ENCODE measurements around the gene PIEZO1. TPM values are rescaled to one million over a fixed set of nuclear protein-coding genes. Genes with fewer than 3 reads are reported as not detected.
A peak's percentile ranks its signal among the peaks of the same experiment; 100 is the strongest.

PIEZO1 gene
- total and polyA plus RNA-seq, 9 of the 15 experiments (the other 6 are each of a cell fraction or from before 2014, with no cell fraction given) = 3.6 to 432 (median 131) TPM

- peak; percentile 90 for TF ChIP-seq EGR1 (conservative IDR thresholded peaks at IDR 0.05)
- TF ChIP-seq ZNF507 (tag; conservative IDR thresholded peaks at IDR 0.05) = no peak
- TF ChIP-seq, protein P1, sequence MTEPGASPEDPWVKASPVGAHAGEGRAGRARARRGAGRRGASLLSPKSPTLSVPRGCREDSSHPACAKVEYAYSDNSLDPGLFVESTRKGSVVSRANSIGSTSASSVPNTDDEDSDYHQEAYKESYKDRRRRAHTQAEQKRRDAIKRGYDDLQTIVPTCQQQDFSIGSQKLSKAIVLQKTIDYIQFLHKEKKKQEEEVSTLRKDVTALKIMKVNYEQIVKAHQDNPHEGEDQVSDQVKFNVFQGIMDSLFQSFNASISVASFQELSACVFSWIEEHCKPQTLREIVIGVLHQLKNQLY (CRISPR knock-in tag; conservative IDR thresholded peaks at IDR 0.05) = no peak
- TF ChIP-seq SUPT5H (IDR thresholded peaks at IDR 0.05) = peak; percentile 35; the same call in 1 of the 2 replicates
- TF ChIP-seq THRAP3 (IDR thresholded peaks at IDR 0.05; ENCODE audit: borderline replicate concordance) = no peak
- TF ChIP-seq MAX (CRISPR knock-in tag; IDR thresholded peaks at IDR 0.05) = peak; percentile 18; the same call in 1 of the 2 replicates
Observed at GRCh38 chr16:88713568-88714419, 71.2 kb downstream of the PIEZO1 start (continued).

DNA sequence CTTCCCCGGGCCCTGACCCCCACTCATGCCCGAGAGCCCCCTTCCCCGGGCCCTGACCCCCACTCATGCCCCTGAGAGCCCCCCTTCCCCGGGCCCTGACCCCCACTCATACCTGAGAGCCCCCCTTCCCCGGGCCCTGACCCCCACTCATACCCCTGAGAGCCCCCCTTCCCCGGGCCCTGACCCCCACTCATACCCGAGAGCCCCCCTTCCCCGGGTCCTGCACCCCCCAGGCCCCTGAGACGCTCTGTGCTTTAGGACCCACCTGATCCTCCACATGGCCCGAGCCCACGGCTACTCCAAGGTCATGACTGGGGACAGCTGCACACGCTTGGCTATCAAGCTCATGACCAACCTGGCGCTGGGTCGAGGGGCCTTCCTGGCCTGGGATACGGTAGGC is 72.0 kb downstream of the PIEZO1 start:
- no peak overlapping the region for H3K27ac ChIP-seq (ENCODE audit: extremely low read depth, low read depth, low read length)
- no TSS peak for BruUV-seq (replicated peaks)
- H3K4me1 ChIP-seq (replicated peaks in 1 of 2; ENCODE audit: control insufficient read depth in 2 of 2, insufficient read depth in 2 of 2, low read length in 2 of 2) = peaks cover 0 to 69% of the 10 kb centered on the region in 2 experiments; a peak in 2 of 5 replicates
- 0 out of 4 replicates have a peak overlapping the region, but pooled peaks of 1 of the 2 experiments have one; percentile 12 for H3K9ac ChIP-seq (ENCODE audit: insufficient read depth in 1 of 2, low read depth in 2 of 2, low read length in 2 of 2)
- no peak for FAIRE-seq
- ATAC-seq = no peak
- H4K20me1 ChIP-seq (replicated peaks; ENCODE audit: control insufficient read depth, insufficient read depth, low read length) = peaks cover 17% of the 10 kb centered on the region; the same call in 1 of the 2 replicates
- H3K36me3 ChIP-seq (ENCODE audit: control insufficient read depth, insufficient read depth, low read length) = peaks cover 94% of the 10 kb centered on the region
- peaks cover 28% of the 10 kb centered on the region for H3K79me2 ChIP-seq (ENCODE audit: control insufficient read depth, insufficient read depth, low read length)
- ChIA-PET CTCF (ENCODE audit: low intra/inter-chr PET ratio) (interaction anchor here (0.7 kb wide), 1 partner anchor 95 kb away, joined by 3 read pairs; no protein-coding TSS in a partner anchor), POLR2A (interaction anchor here (0.5 to 0.9 kb wide), 2 partner anchors 17 to 53 kb away, joined by 3 read pairs; no protein-coding TSS in a partner anchor)
- intact Hi-C loops (cut with micrococcal nuclease) = no loop called here
- no peak overlapping the region for H2AFZ ChIP-seq (ENCODE audit: low read depth, low read length)
- H3K27me3 ChIP-seq (ENCODE audit: control insufficient read depth in 2 of 2, insufficient read depth in 2 of 2, low read length in 2 of 2) = no peaks in the 10 kb centered on the region; a peak in 1 of 5 replicates
- H3K4me2 ChIP-seq (ENCODE audit: insufficient read depth, low read length) = no peak overlapping the region
- H3K4me3 ChIP-seq = no peak overlapping the region
- WGBS (ENCODE audit: insufficient coverage, low coverage, missing lambda C conversion rate) = 91% methylated on average over 4 of the region's 15 CpGs
- H3K9me1 ChIP-seq (ENCODE audit: control insufficient read depth, insufficient read depth, low read length) = peaks cover 3% of the 10 kb centered on the region
- DNase-seq (ENCODE audit: extremely low read depth in 1 of 4, low spot score in 3 of 4) = no peak
- in situ Hi-C loops (cut with MboI) = no loop called here
- H3K9me3 ChIP-seq (replicated peaks; ENCODE audit: control insufficient read depth, insufficient read depth, low read depth, low read length) = 0 out of 2 replicates have a peak, but pooled peaks cover 2% of the 10 kb centered on the region
- TF ChIP-seq PCBP1 (IDR thresholded peaks at IDR 0.05; ENCODE audit: low read depth, low read length, poor library complexity, severe bottlenecking) (peak; percentile 11), ERF (CRISPR knock-in tag; IDR thresholded peaks at IDR 0.05) (no peak), ETV6 (IDR thresholded peaks at IDR 0.05; ENCODE audit: borderline replicate concordance in 1 of 2, low read depth in 2 of 2, low read length in 1 of 2) (no peak), ETV6 (CRISPR knock-in tag; IDR thresholded peaks at IDR 0.05; ENCODE audit: borderline replicate concordance) (no peak), MCM3 (IDR thresholded peaks at IDR 0.05) (no peak), FOS (IDR thresholded peaks at IDR 0.05; ENCODE audit: extremely low read depth, insufficient read length) (no peak), ZKSCAN3 (CRISPR knock-in tag; IDR thresholded peaks at IDR 0.05) (no peak)
